ENCODE results near the gene BMAL2.

BMAL2 gene
- 1.9 to 3.9 reads per million in 2 donors for total RNA-seq

- DNase-seq = peak; percentile 7 to 75 (median 11)
Observed at GRCh38 chr12:27332714-27333402, at the start of gene BMAL2. Gene BMAL2 (plus strand): TSS chr12:27332836. CDS start chr12:27333073, 237 bp downstream.

GRCh38 chr12:27284021-27284420 is 48.6 kb upstream of the BMAL2 start:
- DNase-seq = no peak

GRCh38 chr12:27284751-27285150 is 47.9 kb upstream of the BMAL2 start:
- DNase-seq = no peak

GRCh38 chr12:27285403-27285802 is 47.2 kb upstream of the BMAL2 start:
- no peak for DNase-seq

- DNase-seq = no peak
Observed at GRCh38 chr12:27289414-27289813, 43.2 kb upstream of the BMAL2 start.

- no peak for DNase-seq
Observed at GRCh38 chr12:27290501-27291168, 42.0 kb upstream of the BMAL2 start.

GRCh38 chr12:27291862-27292261 is 40.8 kb upstream of the BMAL2 start:
- DNase-seq = no peak

- no peak for DNase-seq
Observed at GRCh38 chr12:27292718-27293117, 39.9 kb upstream of the BMAL2 start.

- no peak for DNase-seq
Observed at GRCh38 chr12:27293463-27293862, 39.2 kb upstream of the BMAL2 start.

- no peak for DNase-seq
Observed at GRCh38 chr12:27296674-27297073, 36.0 kb upstream of the BMAL2 start.

- DNase-seq = no peak
Observed at GRCh38 chr12:27297566-27297965, 35.1 kb upstream of the BMAL2 start.

- DNase-seq = no peak
Observed at GRCh38 chr12:27299102-27299501, 33.5 kb upstream of the BMAL2 start.

GRCh38 chr12:27300226-27300625 is 32.4 kb upstream of the BMAL2 start:
- no peak for DNase-seq

GRCh38 chr12:27303139-27304111 is 29.2 kb upstream of the BMAL2 start:
- no peak for DNase-seq

GRCh38 chr12:27304856-27305255 is 27.8 kb upstream of the BMAL2 start:
- peak in 1 of 5 experiments; percentile 41 for DNase-seq

GRCh38 chr12:27305673-27306456 is 26.8 kb upstream of the BMAL2 start:
- peak in 2 of 5 experiments; percentile 1 to 61 for DNase-seq

- no peak for DNase-seq
Observed at GRCh38 chr12:27309293-27309994, 23.2 kb upstream of the BMAL2 start.

- DNase-seq = no peak
Observed at GRCh38 chr12:27309995-27310315, 22.7 kb upstream of the BMAL2 start.

- DNase-seq = no peak
Observed at GRCh38 chr12:27316947-27317346, 15.7 kb upstream of the BMAL2 start.

GRCh38 chr12:27319409-27319808 is 13.2 kb upstream of the BMAL2 start:
- no peak for DNase-seq

- DNase-seq = no peak
Observed at GRCh38 chr12:27319848-27320247, 12.8 kb upstream of the BMAL2 start.

GRCh38 chr12:27324530-27324929 is 8.1 kb upstream of the BMAL2 start:
- no peak for DNase-seq
